A549 (cell line): ENCODE results near the gene DNASE1L2.

Experiments
- FOSL2 ChIP-seq, 2 experiments: fragments of 450-650 bp in 1 of 2; fragments of >200 bp in 1 of 2; sonication (Bioruptor Twin) in 1 of 2; formaldehyde crosslinking; IDR thresholded peaks; 2 replicates each; pipeline versions ENCODE4 v1.5.0 to v1.6.1; 2016 to 2020; ENCODE audit warnings: mild to moderate bottlenecking in 1 of 2, moderate library complexity in 1 of 2
- KDM1A ChIP-seq: fragments of 200-600 bp; sonication (generic); IDR thresholded peaks from 2 replicates; pipeline ENCODE4 v1.6.1; 2016; ENCODE audit warnings: low read depth, mild to moderate bottlenecking
- MYC ChIP-seq: IDR thresholded peaks from 2 replicates; pipeline ENCODE4 v1.6.1; 2012; ENCODE audit warnings: mild to moderate bottlenecking, inconsistent platforms, low read length, improper control_type of control experiment, borderline replicate concordance
- PHF8 ChIP-seq: fragments of 200-600 bp; sonication (generic); IDR thresholded peaks from 2 replicates; pipeline ENCODE4 v1.6.1; 2016; ENCODE audit warnings: low read depth, mild to moderate bottlenecking, antibody characterized with exemption, moderate library complexity, borderline replicate concordance
- POLR2A ChIP-seq: IDR thresholded peaks from 2 replicates; pipeline ENCODE4 v1.6.1; 2012; ENCODE audit warnings: mild to moderate bottlenecking, low read length
- SMC3 ChIP-seq: fragments of >200 bp; sonication (Bioruptor Twin); formaldehyde crosslinking; IDR thresholded peaks from 3 replicates; pipeline ENCODE4 v1.6.1; 2018; ENCODE audit warnings: inconsistent platforms
- TF ChIP-seq, protein P1 (sequence below): fragments of >200 bp; sonication (Bioruptor Twin); formaldehyde crosslinking; IDR thresholded peaks from 3 replicates; pipeline ENCODE4 v1.5.1; 2016

- TF ChIP-seq POLR2A (no peak), KDM1A (no peak), PHF8 (no peak), MYC (no peak), SMC3 (no peak), FOSL2 (IDR thresholded peaks at IDR 0.05) (no peak), FOSL2 (CRISPR knock-in tag; IDR thresholded peaks at IDR 0.05) (no peak)
- TF ChIP-seq, protein P1, sequence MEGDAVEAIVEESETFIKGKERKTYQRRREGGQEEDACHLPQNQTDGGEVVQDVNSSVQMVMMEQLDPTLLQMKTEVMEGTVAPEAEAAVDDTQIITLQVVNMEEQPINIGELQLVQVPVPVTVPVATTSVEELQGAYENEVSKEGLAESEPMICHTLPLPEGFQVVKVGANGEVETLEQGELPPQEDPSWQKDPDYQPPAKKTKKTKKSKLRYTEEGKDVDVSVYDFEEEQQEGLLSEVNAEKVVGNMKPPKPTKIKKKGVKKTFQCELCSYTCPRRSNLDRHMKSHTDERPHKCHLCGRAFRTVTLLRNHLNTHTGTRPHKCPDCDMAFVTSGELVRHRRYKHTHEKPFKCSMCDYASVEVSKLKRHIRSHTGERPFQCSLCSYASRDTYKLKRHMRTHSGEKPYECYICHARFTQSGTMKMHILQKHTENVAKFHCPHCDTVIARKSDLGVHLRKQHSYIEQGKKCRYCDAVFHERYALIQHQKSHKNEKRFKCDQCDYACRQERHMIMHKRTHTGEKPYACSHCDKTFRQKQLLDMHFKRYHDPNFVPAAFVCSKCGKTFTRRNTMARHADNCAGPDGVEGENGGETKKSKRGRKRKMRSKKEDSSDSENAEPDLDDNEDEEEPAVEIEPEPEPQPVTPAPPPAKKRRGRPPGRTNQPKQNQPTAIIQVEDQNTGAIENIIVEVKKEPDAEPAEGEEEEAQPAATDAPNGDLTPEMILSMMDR, result no peak
Observed at GRCh38 chr16:2280461-2280860, 44.2 kb downstream of the DNASE1L2 start.
